G401.6 (cell line): ENCODE data around the gene PCDHB10.
A peak's percentile ranks its signal among the peaks of the same experiment; 100 is the strongest.
"Not testable (repeated sequence)": the region's sequence is repeated elsewhere in the genome, so short reads cannot be mapped to it uniquely, and the experiment has no call there.

Experiments
- FAIRE-seq: peaks from 2 replicates; lab custom pipeline; 2012; peaks lifted over from hg19 to GRCh38; lab: Jason Lieb, UNC

PCDHB10 gene

DNA sequence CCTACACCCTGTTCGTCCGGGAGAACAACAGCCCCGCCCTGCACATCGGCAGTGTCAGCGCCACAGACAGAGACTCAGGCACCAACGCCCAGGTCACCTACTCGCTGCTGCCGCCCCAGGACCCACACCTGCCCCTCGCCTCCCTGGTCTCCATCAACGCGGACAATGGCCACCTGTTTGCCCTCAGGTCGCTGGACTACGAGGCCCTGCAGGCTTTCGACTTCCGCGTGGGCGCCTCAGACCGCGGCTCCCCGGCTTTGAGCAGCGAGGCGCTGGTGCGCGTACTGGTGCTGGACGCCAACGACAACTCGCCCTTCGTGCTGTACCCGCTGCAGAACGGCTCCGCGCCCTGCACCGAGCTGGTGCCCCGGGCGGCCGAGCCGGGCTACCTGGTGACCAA is 3.5 kb upstream of the PCDHB10 start:
- not testable (repeated sequence) for FAIRE-seq

- FAIRE-seq: not testable (repeated sequence)
Observed at GRCh38 chr5:141189131-141189530, 3.0 kb upstream of the PCDHB10 start.

GRCh38 chr5:141194332-141194731 is 2.2 kb downstream of the PCDHB10 start:
- FAIRE-seq: not testable (repeated sequence)

- no peak for FAIRE-seq
Observed at GRCh38 chr5:141196363-141196762, 4.2 kb downstream of the PCDHB10 start.

DNA sequence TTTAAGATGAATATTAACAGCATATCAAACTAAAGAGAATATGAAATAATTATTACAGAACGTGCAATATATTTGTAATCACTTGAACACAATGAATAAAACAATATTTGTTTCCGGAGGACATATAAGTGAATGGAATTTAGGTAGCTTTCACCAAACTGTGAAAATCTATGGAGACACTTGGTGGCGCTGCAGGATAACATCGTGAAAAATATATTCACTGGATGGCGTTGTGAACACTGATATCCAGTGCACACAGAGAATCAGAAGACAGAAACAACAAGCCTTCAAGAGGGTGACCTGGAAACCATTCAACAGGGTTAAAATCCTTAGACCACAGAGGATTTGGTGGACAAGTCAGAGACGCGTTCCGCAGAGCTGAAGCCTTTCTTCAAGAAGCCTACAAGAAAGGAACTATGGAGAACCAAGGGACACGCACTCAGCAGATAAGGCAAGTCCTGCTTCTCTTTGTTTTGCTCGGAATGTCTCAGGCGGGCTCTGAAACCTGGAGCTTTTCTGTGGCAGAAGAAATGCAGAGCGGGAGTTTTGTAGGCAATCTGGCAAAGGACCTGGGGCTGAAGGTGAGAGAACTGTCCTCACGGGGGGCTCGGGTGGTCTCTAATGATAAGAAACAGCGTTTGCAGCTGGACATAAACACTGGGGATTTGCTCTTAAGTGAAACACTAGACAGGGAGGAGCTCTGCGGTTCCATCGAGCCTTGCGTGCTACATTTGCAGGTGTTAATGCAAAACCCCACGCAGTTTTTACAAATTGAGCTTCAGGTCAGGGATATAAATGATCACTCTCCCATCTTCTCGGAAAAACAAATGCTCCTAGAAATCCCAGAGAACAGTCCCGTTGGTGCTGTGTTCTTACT is 7.4 kb downstream of the PCDHB10 start, which contains the start of gene PCDHB11:
Gene PCDHB11, plus strand, starts transcription at position 269 of the 877 bp plus-strand sequence. Its CDS starts 148 bp downstream, at position 417.
- FAIRE-seq: peak; percentile 63

GRCh38 chr5:141201126-141201525 is 9.0 kb downstream of the PCDHB10 start:
- FAIRE-seq: not testable (repeated sequence)

DNA sequence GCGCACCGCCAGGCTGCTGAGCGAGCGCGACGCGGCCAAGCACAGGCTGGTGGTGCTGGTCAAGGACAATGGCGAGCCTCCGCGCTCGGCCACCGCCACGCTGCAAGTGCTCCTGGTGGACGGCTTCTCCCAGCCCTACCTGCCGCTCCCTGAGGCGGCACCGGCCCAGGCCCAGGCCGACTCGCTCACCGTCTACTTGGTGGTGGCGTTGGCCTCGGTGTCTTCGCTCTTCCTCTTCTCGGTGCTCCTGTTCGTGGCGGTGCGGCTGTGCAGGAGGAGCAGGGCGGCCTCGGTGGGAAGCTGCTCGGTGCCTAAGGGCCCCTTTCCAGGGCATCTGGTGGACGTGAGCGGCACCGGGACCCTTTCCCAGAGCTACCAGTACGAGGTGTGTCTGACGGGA is 9.5 kb downstream of the PCDHB10 start:
- FAIRE-seq: not testable (repeated sequence)

GRCh38 chr5:141208478-141208877 is 16.3 kb downstream of the PCDHB10 start, which contains the start of gene PCDHB12:
PCDHB12 (plus strand) TSS chr5:141208719; CDS start chr5:141208908, 189 bp downstream.
- no peak for FAIRE-seq

DNA sequence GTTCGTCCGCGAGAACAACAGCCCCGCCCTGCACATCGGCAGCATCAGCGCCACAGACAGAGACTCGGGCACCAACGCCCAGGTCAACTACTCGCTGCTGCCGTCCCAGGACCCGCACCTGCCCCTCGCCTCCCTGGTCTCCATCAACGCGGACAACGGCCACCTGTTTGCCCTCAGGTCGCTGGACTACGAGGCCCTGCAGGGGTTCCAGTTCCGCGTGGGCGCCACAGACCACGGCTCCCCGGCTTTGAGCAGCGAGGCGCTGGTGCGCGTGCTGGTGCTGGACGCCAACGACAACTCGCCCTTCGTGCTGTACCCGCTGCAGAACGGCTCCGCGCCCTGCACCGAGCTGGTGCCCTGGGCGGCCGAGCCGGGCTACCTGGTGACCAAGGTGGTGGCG is 18.1 kb downstream of the PCDHB10 start:
- not testable (repeated sequence) for FAIRE-seq

GRCh38 chr5:141210849-141211248 is 18.7 kb downstream of the PCDHB10 start:
- not testable (repeated sequence) for FAIRE-seq

DNA sequence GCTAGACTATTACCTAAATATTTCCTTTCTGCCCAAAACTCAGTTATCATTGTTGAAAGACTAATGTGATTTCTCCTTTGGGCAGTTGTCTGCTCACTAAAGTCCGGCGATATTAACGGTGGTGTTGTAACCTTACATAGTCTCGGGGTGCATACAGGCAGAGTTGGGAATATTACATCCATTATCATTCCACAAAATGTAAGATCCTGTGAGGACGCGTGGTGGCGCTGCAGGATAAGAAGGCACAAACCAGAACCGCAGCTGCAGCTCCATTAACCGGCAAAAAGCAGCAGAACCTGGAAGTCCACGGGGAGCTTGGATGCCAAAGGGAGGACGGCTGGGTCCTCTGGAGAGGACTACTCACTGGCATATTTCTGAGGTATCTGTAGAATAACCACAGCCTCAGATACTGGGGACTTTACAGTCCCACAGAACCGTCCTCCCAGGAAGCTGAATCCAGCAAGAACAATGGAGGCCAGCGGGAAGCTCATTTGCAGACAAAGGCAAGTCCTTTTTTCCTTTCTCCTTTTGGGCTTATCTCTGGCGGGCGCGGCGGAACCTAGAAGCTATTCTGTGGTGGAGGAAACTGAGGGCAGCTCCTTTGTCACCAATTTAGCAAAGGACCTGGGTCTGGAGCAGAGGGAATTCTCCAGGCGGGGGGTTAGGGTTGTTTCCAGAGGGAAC is 21.6 kb downstream of the PCDHB10 start, which contains the start of gene PCDHB13:
Gene PCDHB13, plus strand, starts transcription at position 264 of the 684 bp plus-strand sequence. Its CDS starts 205 bp downstream, at position 469.
- not testable (repeated sequence) for FAIRE-seq

- FAIRE-seq: not testable (repeated sequence)
Observed at GRCh38 chr5:141214583-141214982, 22.4 kb downstream of the PCDHB10 start.

DNA sequence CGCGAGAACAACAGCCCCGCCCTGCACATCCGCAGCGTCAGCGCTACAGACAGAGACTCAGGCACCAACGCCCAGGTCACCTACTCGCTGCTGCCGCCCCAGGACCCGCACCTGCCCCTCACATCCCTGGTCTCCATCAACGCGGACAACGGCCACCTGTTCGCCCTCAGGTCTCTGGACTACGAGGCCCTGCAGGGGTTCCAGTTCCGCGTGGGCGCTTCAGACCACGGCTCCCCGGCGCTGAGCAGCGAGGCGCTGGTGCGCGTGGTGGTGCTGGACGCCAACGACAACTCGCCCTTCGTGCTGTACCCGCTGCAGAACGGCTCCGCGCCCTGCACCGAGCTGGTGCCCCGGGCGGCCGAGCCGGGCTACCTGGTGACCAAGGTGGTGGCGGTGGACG is 23.4 kb downstream of the PCDHB10 start:
- not testable (repeated sequence) for FAIRE-seq

DNA sequence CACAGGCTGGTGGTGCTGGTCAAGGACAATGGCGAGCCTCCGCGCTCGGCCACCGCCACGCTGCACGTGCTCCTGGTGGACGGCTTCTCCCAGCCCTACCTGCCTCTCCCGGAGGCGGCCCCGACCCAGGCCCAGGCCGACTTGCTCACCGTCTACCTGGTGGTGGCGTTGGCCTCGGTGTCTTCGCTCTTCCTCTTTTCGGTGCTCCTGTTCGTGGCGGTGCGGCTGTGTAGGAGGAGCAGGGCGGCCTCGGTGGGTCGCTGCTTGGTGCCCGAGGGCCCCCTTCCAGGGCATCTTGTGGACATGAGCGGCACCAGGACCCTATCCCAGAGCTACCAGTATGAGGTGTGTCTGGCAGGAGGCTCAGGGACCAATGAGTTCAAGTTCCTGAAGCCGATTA is 23.9 kb downstream of the PCDHB10 start:
- FAIRE-seq: not testable (repeated sequence)

GRCh38 chr5:141223112-141223783 is 31.1 kb downstream of the PCDHB10 start, which contains the start of gene PCDHB14:
PCDHB14 (plus strand) TSS chr5:141223343; CDS start chr5:141223506, 163 bp downstream.
- FAIRE-seq: peak; percentile 94

DNA sequence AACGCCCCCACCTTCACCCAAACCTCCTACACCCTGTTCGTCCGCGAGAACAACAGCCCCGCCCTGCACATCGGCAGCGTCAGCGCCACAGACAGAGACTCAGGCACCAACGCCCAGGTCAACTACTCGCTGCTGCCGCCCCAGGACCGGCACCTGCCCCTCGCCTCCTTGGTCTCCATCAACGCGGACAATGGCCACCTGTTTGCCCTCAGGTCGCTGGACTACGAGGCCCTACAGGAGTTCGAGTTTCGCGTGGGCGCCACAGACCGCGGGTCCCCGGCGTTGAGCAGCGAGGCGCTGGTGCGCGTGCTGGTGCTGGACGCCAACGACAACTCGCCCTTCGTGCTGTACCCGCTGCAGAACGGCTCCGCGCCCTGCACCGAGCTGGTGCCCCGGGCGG is 32.7 kb downstream of the PCDHB10 start:
- FAIRE-seq: not testable (repeated sequence)

DNA sequence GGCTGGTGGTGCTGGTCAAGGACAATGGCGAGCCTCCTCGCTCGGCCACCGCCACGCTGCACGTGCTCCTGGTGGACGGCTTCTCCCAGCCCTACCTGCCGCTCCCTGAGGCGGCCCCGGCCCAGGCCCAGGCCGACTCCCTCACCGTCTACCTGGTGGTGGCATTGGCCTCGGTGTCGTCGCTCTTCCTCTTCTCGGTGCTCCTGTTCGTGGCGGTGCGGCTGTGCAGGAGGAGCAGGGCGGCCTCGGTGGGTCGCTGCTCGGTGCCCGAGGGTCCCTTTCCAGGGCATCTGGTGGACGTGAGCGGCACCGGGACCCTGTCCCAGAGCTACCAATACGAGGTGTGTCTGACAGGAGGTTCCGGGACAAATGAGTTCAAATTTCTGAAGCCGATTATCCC is 33.3 kb downstream of the PCDHB10 start:
- not testable (repeated sequence) for FAIRE-seq

DNA sequence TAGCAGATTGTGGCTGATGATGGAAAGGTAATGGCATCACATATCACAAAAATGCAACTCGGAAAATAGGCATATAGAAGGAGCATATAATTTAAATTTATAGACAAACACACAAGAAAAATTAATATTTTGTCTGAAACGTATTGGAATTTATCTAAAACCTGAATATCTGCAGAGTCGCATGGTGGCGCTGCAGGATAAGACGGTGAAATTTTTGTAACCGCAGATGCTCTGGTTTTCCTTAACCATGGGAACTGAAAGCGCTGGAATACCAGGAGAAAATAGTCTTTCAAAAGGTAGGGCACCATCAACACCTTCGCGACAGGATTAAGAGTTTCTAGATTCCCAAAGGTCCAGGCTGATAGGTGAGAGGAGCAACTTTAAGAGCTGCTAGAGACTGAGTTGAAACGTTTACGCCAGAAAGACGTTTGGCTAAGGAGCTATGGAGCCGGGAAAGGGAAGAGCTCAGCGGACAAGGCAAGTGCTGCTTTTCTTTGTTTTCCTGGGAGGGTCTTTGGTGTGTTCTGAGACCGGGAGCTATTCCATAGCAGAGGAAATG is 42.0 kb downstream of the PCDHB10 start:
- FAIRE-seq: no peak

- FAIRE-seq: not testable (repeated sequence)
Observed at GRCh38 chr5:141235922-141236321, 43.8 kb downstream of the PCDHB10 start.

DNA sequence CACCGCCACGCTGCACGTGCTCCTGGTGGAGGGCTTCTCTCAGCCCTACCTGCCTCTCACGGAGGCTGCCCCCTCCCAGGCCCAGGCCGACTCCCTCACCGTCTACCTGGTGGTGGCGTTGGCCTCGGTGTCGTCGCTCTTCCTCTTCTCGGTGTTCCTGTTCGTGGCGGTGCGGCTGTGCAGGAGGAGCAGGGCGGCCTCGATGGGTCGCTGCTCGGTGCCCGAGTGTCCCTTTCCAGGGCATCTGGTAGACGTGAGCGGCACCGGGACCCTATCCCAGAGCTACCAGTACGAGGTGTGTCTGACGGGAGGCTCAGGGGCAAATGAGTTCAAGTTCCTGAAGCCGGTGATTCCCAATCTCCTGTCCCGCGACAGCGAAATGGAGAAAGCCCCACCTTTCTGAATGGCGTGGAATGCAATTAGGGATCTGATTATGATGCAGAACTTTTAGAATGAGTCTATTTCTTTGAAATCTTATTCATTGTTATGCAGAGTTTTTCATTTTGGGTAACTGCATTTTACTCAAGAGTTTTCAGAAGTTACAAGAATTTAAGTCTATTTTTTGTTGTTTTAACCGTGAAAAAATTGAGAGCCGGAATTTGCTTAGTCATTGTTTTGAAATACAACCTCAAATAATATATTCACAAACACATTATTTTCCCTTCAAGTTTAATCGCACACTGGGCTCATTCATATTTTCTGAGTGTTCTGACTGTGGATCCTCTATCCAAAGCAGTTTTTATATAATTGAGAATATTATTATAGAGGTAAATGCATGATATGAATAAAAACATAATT is 44.6 kb downstream of the PCDHB10 start:
- no peak for FAIRE-seq

DNA sequence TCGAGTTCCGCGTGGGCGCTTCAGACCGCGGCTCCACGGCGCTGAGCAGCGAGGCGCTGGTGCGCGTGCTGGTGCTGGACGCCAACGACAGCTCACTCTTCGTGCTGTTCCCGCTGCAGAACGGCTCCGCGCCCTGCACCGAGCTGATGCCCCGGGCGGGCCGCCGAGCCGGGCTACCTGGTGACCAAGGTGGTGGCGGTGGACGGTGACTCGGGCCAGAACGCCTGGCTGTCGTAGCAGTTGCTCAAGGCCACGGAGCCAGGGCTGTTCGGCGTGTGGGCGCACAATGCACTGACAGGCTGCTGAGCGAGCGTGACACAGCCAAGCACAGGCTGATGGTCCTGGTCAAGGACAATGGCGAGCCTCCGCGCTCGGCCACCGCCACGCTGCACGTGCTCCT is 49.3 kb downstream of the PCDHB10 start:
- no peak for FAIRE-seq
